GM21360 (cell line): ENCODE results near the gene WNT8A.
"Not testable (repeated sequence)": the region's sequence is repeated elsewhere in the genome, so short reads cannot be mapped to it uniquely, and the experiment has no call there.

ENCODE experiments used
- ATAC-seq: cut with Tn5 transposase; IDR thresholded peaks from one replicate; pipeline ENCODE4 v1.9.1; 2021; ENCODE audit warnings: mild to moderate bottlenecking, moderate library complexity; ENCODE audit not compliant: unreplicated experiment

Gene WNT8A

DNA sequence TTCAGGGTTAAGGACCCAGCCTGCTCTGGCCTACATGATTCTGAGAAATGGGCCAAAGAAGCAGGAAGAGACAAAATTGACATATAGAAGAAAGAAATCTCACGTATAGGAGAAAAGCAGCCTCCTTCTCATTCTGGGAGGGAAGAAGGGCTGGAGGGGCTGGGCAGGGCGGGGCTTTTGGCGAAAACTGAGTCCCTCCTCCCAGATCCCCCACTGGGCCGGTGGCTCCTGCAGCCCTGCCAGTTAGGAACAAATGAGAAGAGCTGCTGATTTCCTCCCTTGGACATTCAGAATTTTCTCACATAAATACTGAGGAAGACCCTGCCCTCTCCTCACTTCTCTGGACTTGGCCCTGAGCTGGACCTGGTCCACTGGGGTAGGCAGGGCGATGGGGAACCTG is at the start of gene WNT8A:
Gene WNT8A (plus strand): TSS at position 332 of the 400 bp plus-strand sequence. CDS start 95 bp downstream, outside the sequence.
- no peak for ATAC-seq

DNA sequence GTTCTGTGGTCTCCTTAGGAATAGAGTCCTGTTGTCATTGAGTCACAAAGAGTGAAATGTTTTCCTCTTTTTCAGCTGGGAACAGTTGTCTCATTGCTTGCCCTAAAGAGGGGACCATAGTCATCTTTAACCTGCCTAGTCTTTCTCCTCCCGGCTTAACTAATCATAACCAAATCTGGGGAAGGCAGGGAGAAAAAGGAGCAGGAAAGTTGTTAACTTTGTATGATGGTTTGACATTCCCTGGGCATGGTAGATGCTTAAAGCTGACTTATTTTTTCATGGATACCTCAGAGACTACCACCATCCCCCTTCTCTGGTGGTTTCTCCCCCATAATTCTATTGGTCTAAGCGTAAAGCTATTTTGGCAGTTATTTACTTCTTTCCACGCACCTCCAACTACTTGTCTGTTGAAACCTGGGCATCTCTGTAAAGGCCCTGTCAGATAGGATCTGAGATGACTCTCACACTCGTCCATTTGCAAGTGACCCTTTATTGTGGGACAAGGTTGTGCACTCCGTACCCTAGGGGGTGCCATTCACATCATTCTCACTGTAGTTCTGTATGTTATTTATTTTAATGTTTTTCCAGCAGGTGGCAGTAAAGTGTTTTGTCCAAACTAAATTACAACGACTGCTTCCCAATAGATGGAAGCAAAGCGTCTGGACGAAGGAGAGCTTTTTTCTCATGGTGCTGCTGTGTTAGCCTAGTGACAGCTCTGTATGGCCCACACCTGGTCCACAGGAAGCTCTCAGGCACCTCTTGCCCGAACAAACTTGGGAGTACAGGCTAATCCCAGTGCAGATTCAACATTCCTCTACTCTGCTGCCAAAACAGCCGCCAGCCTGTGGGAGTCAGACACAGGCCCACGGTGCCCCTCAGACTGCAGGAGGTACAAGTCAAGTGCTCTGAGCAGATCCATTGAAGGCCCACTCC is 48.0 kb upstream of the WNT8A start:
- peak; percentile 37 for ATAC-seq

DNA sequence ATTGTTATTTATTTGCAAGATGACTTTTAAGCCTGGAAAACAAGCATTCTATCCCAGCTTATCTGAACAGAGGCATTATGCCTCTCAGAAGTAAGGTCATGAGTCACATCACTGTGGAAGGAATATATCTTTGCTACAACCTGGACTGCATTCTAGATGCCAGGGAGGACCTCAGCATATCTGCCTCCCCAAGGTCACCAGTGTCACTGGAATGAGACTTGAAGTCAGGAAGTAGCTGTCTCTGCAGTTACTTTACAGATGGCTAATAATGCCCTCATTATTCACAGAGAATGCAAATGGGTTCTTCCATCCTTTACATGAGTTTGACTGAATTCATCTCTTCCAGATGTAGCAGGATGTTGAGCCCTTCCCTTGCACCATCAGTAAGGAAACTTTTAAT is 46.6 kb upstream of the WNT8A start:
- no peak for ATAC-seq

GRCh38 chr5:138037907-138038633 is 45.8 kb upstream of the WNT8A start:
- ATAC-seq, result no peak

DNA sequence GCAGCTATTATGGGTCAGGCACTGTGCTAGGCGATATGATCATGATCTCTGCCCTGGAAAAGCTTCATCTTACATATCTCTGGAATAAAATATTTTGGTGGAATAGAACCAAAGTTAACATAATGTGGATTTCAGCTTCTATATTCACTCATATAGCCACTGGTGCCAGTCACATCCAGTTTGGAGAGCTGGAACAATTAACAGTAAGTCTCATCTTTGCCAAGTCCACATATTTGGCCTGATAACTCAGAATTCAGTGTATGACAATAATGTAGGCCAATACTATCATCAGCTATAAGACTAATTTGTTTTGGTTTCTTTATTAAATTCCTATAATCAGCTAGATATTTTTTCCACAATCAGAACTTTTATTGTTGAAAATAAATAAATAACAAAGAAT is 45.0 kb upstream of the WNT8A start:
- no peak for ATAC-seq

- ATAC-seq, result not testable (repeated sequence)
These were observed 38.5 kb upstream of the WNT8A start for GRCh38 chr5:138045283-138045682.

DNA sequence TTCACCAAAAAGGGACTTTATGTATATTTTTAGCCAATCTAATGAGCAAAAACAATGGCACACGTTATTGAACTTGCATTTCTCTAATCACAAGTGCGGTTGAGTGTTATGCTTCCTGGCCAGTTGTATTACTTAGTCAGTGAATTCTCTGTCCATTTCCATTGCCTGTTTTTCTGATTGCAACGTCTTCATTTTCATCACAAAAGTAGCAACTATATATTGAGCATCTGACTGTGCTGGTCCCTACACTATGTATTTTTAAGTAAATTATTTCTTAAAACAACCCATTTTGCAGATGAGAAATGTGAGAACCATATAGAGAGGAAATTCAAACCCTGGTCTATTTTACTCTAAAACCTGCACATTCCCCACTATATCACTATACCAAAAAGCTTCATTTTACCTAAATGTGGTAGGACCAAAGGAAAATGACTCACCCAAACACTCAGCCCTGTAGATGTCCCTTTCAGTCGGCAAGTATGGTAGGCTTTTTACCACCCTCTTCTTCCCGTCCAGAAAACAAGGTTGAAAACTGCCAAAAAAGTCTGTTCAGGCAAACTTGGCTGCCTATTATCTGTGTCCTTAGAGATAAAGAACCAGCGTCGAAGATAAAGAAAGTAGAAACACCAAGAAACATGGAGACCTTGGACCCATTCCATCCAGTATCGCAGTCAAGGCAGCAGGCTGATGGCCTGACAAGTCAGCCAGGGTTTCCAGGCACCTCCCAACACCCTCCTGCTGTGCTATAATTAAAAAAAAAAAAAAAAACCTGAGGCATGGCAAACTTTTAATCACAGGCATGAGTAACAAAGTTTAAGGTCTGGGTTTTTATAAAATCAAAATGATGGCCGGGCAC is 32.2 kb upstream of the WNT8A start:
- no peak for ATAC-seq

DNA sequence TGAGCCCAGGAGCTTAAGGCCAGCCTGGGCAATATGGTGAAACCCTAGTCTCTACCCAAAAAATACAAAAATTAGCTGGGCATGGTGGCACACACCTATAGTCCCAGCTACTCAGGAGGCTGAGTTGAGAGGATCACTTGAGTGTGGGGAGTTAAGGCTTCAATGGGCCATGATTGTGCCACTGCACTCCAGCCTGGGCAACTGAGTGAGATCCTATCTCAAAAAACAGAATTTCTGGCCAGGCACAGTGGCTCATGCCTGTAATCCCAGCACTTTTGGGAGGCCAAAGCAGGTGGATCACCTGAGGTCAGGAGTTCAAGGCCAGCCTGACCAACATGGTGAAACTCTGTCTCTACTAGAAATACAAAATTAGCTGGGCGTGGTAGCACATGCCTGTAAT is 31.1 kb upstream of the WNT8A start:
- not testable (repeated sequence) for ATAC-seq

DNA sequence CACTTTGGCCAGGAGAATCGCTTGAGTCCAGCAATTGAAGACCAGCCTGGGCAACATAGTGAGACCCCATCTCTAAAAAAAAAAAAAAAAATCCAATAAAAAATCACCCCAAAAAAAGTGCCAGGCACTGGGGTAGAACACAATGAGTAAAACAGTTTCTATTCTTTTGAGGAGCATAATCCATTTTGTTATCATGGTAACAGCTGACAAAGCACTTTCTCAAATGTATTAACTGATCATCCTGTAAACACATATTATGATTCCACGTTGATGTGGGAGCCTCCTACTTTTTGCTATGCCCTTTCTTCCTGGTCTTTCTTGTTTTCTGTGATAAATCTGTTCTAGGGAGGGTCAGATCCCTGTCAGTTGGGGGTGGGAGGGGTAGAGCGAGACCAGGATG is 30.3 kb upstream of the WNT8A start:
- no peak for ATAC-seq

- no peak for ATAC-seq
These were observed 29.6 kb upstream of the WNT8A start for GRCh38 chr5:138054206-138054605.

- no peak for ATAC-seq
These were observed 28.8 kb upstream of the WNT8A start for GRCh38 chr5:138054847-138055558.

DNA sequence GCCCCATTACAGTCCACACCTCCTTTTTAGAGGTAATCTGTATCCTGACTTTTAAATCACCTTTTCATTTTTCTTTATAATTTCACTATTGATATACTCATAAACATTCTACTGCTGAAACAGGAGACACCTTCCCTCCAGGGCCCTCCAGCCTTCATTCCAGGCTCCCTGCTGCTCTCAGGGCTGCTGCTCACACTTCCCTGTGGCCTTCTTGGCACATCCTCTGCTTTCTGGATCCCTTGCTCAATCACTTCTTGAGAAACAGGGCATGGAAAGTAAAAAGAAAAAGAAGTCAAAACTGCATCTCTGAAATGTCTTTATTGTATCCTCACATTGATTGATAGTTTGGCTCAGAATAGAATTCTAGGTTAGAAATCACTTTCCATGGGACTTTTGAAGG is 19.3 kb upstream of the WNT8A start:
- no peak for ATAC-seq

DNA sequence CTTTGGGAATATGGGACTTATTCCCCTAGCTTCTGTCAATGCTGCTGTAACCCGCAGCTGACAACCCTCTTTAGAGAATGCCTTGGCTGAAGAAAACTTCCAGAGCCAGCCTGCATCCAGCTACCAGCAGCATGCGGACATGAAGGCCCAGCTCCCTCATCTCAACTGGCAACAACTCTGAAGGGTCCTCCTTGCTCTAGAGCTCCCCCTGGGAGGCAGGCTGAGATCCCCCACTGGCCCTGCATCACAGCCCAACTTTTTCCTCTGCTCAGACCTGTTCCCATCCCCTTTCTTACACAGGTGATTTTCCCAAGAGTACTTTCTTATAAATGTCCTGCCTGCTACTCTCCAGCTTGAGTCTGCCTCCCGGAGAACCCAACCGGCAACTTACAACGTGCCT is 18.7 kb upstream of the WNT8A start:
- no peak for ATAC-seq

- ATAC-seq, result no peak
These were observed 15.9 kb upstream of the WNT8A start for GRCh38 chr5:138067945-138068344.

- ATAC-seq, result no peak
These were observed 14.9 kb upstream of the WNT8A start for GRCh38 chr5:138068742-138069600.

- not testable (repeated sequence) for ATAC-seq
These were observed 13.8 kb upstream of the WNT8A start for GRCh38 chr5:138070026-138070425.

DNA sequence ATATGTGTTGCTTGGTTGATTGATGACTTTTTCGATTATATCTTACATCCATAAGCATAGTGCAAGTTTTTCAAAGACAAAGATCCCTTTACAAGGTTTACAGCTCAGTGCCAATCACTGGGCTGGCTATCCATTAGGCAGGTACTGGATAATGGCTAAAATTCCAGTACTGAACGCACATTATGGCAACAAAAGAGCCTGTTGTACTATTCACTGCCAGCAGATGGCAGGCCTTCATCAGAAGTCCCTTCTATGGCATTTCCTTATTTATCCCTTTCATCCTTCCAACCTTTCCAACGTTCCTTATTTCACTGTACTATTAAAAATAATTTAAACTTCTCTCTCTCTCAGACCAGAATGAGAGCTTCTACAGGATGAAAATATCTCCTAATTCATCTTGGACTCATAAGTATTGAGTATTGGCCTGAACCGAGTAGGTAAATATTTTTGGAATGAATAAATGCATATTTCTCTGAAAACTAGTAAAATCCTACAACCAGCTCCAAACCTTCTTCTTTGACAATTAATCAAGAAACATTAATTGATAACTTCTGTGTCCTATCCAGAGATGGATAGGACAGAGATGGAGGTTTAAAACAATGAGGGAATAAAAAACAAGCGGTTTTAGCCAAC is 6.7 kb upstream of the WNT8A start:
- no peak for ATAC-seq

DNA sequence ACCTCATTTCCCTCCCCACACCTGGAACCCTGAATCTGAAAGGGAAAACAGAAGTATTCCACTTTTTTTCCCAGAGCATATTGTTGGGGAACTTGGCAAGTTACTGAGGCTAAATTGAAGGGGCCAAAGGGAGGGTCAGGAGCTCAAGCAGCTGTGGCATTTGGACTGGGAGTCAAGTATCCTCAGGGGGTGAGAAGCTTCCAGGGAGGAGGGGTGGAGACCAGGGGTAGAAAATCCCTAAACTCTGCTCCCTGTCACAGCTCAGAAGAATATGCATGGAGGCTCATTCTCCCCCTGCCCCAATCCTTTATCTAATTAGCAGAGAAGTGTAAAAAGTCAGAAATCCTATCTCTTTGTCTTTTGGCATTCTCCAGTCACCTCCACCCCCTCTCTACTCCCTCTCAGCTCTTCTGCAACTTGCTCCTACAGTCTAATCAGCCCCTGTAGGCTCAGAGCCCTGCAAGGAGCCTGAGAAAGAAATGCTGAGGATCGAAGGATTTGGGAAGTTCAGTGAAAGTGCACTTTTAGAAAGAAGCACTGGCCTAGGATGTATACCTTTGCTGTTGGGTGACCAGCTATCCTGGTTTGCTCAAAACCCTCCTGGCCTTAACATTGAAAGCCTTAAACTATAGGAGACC is 5.7 kb upstream of the WNT8A start:
- ATAC-seq, result no peak

DNA sequence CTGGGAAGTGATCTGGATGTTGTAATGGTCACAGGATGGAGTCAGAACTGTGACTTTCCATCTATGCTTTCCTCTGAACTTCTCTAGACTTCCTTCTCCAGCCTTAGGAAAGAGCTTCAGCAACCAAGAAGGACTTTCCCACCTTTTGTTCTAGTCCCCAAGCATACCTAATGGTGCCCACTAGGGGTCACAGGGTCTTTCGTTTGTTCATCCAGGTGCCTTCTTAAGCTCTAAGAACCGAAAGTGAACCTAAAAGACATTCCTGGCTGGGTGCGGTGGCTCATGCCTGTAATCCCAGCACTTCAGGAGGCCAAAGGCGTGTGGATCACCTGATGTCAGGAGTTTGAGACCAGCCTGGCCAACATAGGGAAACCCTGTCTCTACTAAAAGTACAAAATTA is 1.8 kb upstream of the WNT8A start:
- ATAC-seq, result no peak
